HG02938 (cell line): ENCODE data around the gene KAT2B.

Experiments
- ATAC-seq: cut with Tn5 transposase; IDR thresholded peaks from one replicate; pipeline ENCODE4 v1.9.1; 2021; ENCODE audit warnings: mild to moderate bottlenecking, moderate library complexity; ENCODE audit not compliant: unreplicated experiment

Gene KAT2B

GRCh38 chr3:20141316-20141715 lies 101.1 kb downstream of the KAT2B start:
- ATAC-seq = no peak

- no peak for ATAC-seq
Measured at GRCh38 chr3:20141851-20142250, 101.6 kb downstream of the KAT2B start.

DNA sequence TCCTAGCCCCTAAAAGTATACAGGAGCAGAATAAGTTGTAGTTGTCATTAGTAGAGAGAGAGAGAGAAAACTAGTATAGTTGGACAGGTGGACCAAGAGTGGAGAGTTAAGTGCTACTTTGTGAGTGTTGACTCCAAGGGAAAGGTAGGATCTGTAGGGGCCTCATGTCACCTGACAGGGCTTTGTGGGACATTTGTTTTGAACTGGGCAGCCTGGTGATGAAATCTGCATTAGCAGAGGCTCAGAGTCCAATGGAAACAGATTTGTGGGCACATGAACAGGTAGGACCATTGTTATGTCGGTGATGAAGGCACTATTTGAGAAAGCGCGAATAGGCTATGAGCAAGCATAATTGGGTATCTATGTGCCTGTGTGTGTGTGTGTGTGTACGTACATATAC lies 102.3 kb downstream of the KAT2B start:
- no peak for ATAC-seq

- ATAC-seq = no peak
Measured at GRCh38 chr3:20143519-20143918, 103.3 kb downstream of the KAT2B start.

DNA sequence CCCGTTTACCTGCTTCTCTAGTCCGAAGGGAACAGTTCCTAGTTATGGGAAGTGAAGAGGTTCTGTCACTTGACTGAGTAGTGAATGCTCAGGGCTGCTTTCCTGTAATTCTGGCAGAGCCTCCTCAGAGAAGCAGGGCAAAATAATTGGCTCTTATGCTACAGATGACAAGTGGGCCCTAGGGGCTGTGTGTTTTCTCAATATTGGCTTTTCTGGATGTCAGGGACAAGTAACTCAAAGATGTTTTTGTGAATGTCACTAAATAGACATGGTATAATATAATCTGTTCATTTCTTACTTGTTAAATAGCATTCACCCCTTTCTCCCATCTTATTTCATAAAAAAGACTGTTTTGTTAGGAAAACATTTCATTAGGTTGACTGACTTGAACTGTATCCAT lies 105.6 kb downstream of the KAT2B start:
- no peak for ATAC-seq

GRCh38 chr3:20146301-20146700 lies 106.1 kb downstream of the KAT2B start:
- no peak for ATAC-seq

DNA sequence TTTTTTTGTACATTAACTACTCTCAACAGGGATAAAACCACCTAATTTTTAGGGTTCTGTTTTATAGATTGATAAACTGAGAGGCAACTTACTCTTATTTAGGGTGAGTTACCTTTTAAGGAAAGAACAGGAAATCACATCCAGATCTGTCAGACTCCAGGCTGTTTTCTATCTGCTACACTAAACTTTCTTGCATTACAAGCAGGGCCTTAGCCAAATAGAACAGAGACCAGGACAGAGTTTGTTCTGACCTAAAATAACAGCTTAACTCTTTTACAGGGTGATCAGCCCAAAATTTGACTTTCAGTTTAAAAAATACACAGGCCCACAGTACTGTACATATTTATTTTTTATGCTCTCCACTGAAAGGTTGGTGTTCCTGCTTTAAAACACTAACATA lies 107.1 kb downstream of the KAT2B start:
- ATAC-seq = no peak

- ATAC-seq = no peak
Measured at GRCh38 chr3:20148466-20148865, 108.2 kb downstream of the KAT2B start.

DNA sequence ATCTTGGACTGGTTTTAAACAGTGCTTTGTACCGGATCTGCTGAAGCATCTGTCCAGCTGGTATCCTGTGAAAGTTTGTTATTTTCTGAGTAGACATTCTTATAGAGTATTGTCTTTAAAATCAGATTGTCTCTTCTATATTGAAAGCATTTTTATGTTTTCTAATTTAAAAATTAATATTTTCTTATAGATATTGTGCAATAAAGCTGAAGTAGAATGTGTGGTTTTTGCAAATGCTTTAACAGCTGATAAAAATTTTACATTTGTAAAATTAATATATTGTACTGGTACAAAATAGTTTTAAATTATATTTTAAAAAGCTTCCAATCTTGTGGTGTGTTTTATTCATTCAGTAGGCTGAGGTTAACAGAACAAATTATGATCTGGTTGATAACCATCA lies 113.8 kb downstream of the KAT2B start:
- no peak for ATAC-seq

- no peak for ATAC-seq
Measured at GRCh38 chr3:20154928-20155327, 114.7 kb downstream of the KAT2B start.

- no peak for ATAC-seq
Measured at GRCh38 chr3:20160230-20160629, 120.0 kb downstream of the KAT2B start.

DNA sequence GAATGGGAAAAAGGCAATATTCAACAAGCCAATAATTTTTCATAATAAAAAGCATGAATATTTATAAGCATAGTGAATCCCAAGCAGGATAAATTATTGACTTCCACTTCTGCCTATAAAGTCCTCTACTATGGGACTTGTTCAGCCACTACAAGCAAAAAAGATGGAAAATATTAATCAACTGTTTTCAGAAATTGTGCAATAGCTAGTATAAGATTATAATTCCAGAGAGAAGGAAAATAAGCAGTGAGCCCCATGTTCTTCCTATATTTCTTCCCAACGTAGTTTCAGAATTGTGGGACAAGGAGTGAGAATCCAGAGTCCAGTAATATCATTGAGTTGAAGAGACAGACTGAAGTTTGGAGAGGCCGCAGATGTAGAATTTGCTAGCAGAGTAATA lies 121.5 kb downstream of the KAT2B start:
- no peak for ATAC-seq

DNA sequence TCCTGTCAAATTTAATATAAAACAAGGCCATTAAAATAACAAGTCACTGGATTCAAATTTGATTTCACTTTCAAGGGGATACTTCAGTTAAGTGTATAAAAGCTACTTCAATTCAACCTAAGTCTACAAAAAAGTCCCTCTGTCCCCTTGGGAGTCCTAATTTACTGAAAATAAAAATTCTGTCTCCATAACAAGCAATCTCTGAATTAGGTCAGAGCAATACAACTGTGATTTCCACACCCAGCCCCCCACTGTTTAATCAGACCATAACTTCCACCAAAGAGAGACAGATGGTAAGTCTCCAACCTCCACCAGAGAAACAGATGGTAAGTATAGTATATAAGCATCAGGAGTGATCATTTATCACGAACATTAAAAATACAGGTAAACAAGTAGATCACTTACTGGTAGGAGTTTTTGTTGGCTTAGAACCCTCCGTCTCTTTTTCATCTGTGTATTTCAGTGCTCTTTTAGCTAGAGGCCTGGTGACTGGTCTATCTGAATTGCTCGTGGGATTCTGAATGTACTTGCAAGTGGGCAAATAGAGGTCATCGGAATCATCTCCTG lies 133.7 kb downstream of the KAT2B start:
- no peak for ATAC-seq

- no peak for ATAC-seq
Measured at GRCh38 chr3:20181276-20181675, 141.0 kb downstream of the KAT2B start.

DNA sequence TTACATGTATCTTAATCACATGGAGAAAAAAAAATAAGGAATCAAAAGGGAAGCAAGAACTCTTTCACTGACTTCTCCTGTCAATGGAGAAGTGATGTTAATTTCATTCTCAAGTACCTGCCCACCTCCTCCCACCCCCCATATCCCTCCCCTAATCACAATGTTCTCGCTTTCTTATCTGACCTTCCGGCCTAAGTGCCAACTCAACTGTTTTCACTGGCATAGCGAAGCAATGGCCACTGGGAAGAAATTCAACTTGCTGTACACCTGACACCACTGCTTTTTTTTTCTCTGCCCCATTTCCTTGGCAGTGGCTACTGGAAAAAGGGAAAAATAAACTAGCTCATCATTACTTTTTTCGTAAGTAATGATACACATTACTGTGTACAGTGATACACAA lies 142.0 kb downstream of the KAT2B start:
- no peak for ATAC-seq

DNA sequence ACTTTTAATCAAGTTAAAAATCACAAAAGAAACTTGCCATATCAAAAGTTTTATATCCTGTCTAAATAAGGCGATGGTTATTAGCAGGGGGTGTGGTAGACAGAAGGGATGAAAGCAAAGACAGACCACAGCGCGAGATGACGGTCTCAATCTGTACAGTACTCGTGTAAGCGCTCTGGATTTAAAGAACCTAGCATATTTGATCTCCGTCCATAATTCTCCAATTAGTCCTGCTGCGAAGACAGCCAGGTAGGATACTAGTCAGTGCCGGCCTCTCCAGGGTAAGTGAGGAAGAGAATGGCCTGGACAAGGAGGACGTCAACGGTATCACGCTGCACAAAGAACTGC lies 145.1 kb downstream of the KAT2B start:
- peak; percentile 8 for ATAC-seq

DNA sequence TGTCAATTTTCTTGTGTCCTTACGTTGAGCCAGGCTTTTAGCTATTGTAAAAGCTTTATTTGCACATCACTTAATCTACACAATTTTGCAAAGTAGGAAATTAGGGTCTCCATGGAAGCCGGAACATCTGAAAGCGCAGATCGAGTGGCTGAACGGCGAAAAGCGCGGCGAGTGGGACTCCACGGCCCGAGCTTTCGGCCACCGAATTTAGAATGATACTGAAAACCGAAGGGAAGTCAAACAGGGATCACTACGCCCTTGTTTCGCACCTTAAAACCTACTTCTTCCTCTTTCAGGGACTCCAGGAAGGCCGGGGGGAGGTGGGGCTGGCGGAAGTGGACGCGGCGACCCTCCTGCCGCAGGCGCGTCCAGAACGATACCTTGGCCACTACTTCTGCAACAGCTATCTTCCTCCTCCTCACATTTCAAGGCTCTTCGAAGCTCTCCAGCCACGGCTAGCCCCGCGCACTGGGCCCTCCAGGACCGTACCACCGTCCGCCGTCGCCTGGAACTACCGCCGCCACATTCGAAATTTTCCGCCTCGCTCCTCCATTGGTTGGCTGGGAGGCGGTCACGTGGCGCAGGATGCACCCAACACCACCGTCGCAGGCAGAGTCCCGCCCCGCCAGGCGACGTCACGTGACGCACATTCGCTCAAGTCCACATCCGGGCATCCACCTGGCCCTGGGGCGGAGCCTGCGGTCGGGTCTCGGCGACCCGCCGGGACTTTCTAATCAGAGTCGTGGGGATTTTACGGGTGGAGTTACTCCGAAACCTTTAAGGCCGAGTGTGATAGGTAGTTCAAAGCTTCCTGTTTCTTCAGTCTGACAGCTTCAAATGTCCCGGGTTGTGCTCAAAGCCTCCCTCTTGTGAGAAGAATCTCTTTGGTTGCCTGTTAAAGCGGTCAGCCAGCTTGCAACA lies 145.7 kb downstream of the KAT2B start, which contains the start of gene SGO1:
Gene SGO1 (minus strand): TSS at position 528 of the 921 bp plus-strand sequence. CDS start 2,179 bp downstream, outside the sequence.
- peak; percentile 92 for ATAC-seq

GRCh38 chr3:20186600-20187004 lies 146.4 kb downstream of the KAT2B start:
- peak; percentile 6 for ATAC-seq

DNA sequence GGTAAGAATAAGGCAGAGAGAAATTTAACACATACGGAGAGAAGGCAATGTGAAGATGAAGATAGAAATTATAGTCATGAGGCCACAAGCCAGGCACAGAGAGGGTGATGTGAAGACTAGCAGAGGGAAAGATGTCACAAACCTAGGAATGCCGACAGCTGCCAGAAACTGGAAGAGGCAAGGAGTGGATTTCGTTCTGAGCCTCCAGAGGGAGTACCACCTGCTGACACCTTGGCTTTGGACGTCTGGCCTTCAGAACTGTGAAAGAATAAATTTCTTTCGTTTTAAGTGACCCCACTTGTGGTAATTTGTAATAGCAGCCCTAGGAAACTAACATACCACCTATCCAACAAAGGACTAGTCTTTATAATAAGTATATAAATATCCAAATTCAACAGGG lies 150.7 kb downstream of the KAT2B start:
- no peak for ATAC-seq

- ATAC-seq = peak; percentile 60
Measured at GRCh38 chr3:20194793-20195460, 154.7 kb downstream of the KAT2B start.

DNA sequence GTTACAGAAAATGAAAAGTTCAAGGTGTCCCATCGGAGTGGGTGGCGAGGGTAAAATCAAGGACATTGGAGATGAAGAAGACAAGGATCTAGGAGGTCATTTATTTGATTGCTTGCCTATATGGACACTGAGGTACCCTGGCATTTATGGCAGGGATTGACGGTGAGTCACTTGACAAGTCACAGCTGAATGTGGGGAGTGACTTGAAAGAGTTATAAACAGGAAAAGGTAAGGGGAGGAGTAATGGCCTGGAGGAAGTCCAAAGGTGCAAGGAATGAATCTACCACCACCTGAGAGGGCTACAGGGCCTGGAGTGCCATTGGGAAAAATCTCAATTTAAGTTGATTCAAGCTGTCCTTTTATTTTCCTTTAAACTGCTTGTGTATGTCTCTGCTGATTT lies 157.5 kb downstream of the KAT2B start:
- no peak for ATAC-seq

- no peak for ATAC-seq
Measured at GRCh38 chr3:20201143-20201542, 160.9 kb downstream of the KAT2B start.
